OCI-LY3 (cell line): ENCODE results near the gene PRPF38A.
"Not testable (repeated sequence)": the region's sequence is repeated elsewhere in the genome, so short reads cannot be mapped to it uniquely, and the experiment has no call there.

Experiments
- H2AFZ ChIP-seq: fragments of 200-600, 300-600 bp; shearing (Covaris generic); 2 replicates; pipeline ENCODE4 v1.6.0; 2014; ENCODE audit warnings: antibody characterized with exemption, low read depth, low read length
- H3K27ac ChIP-seq: fragments of 200-600, 300-600 bp; sonication (generic); 2 replicates; pipeline ENCODE4 v1.5.1; 2014; ENCODE audit warnings: mild to moderate bottlenecking, low read length, moderate library complexity, mixed read lengths
- H3K27me3 ChIP-seq: fragments of 200-600, 300-600 bp; sonication (generic); 2 replicates; pipeline ENCODE4 v1.6.1; 2014; ENCODE audit warnings: low read depth, low read length, mixed read lengths
- H3K36me3 ChIP-seq: fragments of 200-600, 300-600 bp; sonication (generic); replicated peaks from 2 replicates; pipeline ENCODE3; 2014; ENCODE audit warnings: low read depth, low read length, mixed read lengths
- H3K4me1 ChIP-seq: fragments of 300-600, 200-600 bp; sonication (generic); 2 replicates; pipeline ENCODE4 v1.6.1; 2014; ENCODE audit warnings: low read length, mixed read lengths
- H3K4me2 ChIP-seq: fragments of 200-600, 300-600 bp; sonication (generic); 2 replicates; pipeline ENCODE4 v1.6.1; 2014; ENCODE audit warnings: low read length, mixed read lengths
- H3K4me3 ChIP-seq: fragments of 300-600, 200-600 bp; sonication (generic); 2 replicates; pipeline ENCODE4 v1.5.1; 2014; ENCODE audit warnings: antibody characterized with exemption, mild to moderate bottlenecking, low read length, moderate library complexity
- H3K79me2 ChIP-seq: fragments of 300-600, 200-600 bp; shearing (Covaris generic); 2 replicates; pipeline ENCODE4 v1.6.1; 2014; ENCODE audit warnings: mild to moderate bottlenecking, low read length, mixed read lengths
- H3K9ac ChIP-seq: fragments of 300-600, 200-600 bp; shearing (Covaris generic); 2 replicates; pipeline ENCODE4 v1.6.0; 2014; ENCODE audit warnings: mild to moderate bottlenecking, low read length, moderate library complexity
- H3K9me3 ChIP-seq: fragments of 200-600, 300-600 bp; shearing (Covaris generic); 2 replicates; pipeline ENCODE4 v1.6.1; 2014; ENCODE audit warnings: low read length, mixed read lengths; ENCODE audit not compliant: insufficient read depth
- H4K20me1 ChIP-seq: fragments of 200-600, 300-600 bp; sonication (generic); 2 replicates; pipeline ENCODE4 v1.6.1; 2016; ENCODE audit warnings: low read length, mixed read lengths; ENCODE audit not compliant: insufficient read depth
- CTCF ChIP-seq: fragments of 200-600, 300-600 bp; sonication (generic); IDR thresholded peaks from 2 replicates; pipeline ENCODE4 v1.5.1; 2014; ENCODE audit warnings: antibody characterized with exemption, low read length, low read depth
- EZH2phosphoT487 ChIP-seq: fragments of 200-600 bp; shearing (Covaris generic); IDR thresholded peaks from 2 replicates; pipeline ENCODE4 v1.6.1; 2018; ENCODE audit warnings: antibody characterized with exemption, mixed run types, low read depth

PRPF38A gene

GRCh38 chr1:52366517-52366827, 37.9 kb upstream of the PRPF38A start:
- Histone ChIP-seq H3K4me3 (peak overlapping the region; percentile 98), H2AFZ (peak overlapping the region; percentile 37), H3K27me3 (no peaks in the 10 kb centered on the region), H3K27ac (peak overlapping the region; percentile 72), H3K9me3 (no peaks in the 10 kb centered on the region), H3K79me2 (peaks cover 16% of the 10 kb centered on the region), H3K9ac (peak overlapping the region; percentile 33; the same call in 1 of the 2 replicates), H3K4me1 (peaks cover 8% of the 10 kb centered on the region), H3K4me2 (peak overlapping the region; percentile 53), H4K20me1 (no peaks in the 10 kb centered on the region), H3K36me3 (peaks cover 3% of the 10 kb centered on the region)
- TF ChIP-seq EZH2phosphoT487: no peak
- no peak for TF ChIP-seq CTCF

GRCh38 chr1:52367272-52367671, 37.1 kb upstream of the PRPF38A start:
- Histone ChIP-seq H3K9ac (no peak overlapping the region), H3K36me3 (no peaks in the 10 kb centered on the region), H3K79me2 (peaks cover 16% of the 10 kb centered on the region), H2AFZ (no peak overlapping the region), H3K9me3 (no peaks in the 10 kb centered on the region), H3K4me2 (no peak overlapping the region), H3K27me3 (no peaks in the 10 kb centered on the region), H4K20me1 (no peaks in the 10 kb centered on the region), H3K4me3 (no peak overlapping the region), H3K27ac (no peak overlapping the region), H3K4me1 (peaks cover 8% of the 10 kb centered on the region)
- TF ChIP-seq EZH2phosphoT487 (no peak), CTCF (no peak)

- Histone ChIP-seq H2AFZ (no peak overlapping the region), H3K79me2 (peaks cover 16% of the 10 kb centered on the region), H3K4me1 (peaks cover 8% of the 10 kb centered on the region), H3K9me3 (no peaks in the 10 kb centered on the region), H4K20me1 (no peaks in the 10 kb centered on the region), H3K36me3 (peaks cover 5% of the 10 kb centered on the region), H3K27me3 (no peaks in the 10 kb centered on the region), H3K9ac (no peak overlapping the region), H3K27ac (no peak overlapping the region), H3K4me3 (no peak overlapping the region), H3K4me2 (no peak overlapping the region)
- TF ChIP-seq CTCF (no peak), EZH2phosphoT487 (no peak)
These were observed 35.8 kb upstream of the PRPF38A start for GRCh38 chr1:52368383-52369172.

- Histone ChIP-seq H3K36me3 (peaks cover 16% of the 10 kb centered on the region), H3K79me2 (peaks cover 11% of the 10 kb centered on the region)
- H4K20me1 ChIP-seq, H3K9ac ChIP-seq, H3K4me2 ChIP-seq, H3K27me3 ChIP-seq, H3K27ac ChIP-seq, H3K4me1 ChIP-seq, H2AFZ ChIP-seq, H3K4me3 ChIP-seq, H3K9me3 ChIP-seq: not testable (repeated sequence)
These were observed 34.6 kb upstream of the PRPF38A start for GRCh38 chr1:52369851-52370250.
